Stimulated activated CD8-positive, alpha-beta memory T cell treated with anti-CD3 and anti-CD28 coated beads, Interleukin-15, amount 100 ng/mL, for 48 hours (primary cell): ENCODE measurements around the gene PNLDC1.
A peak's percentile ranks its signal among the peaks of the same experiment; 100 is the strongest.
"Not testable (repeated sequence)": the region's sequence is repeated elsewhere in the genome, so short reads cannot be mapped to it uniquely, and the experiment has no call there.

ENCODE experiments used
- DNase-seq, 2 donors: peaks; one replicate each; pipeline ENCODE4 v3.0.0-alpha.2; 2020; ENCODE audit warnings: low read depth in 2 of 2

PNLDC1 gene

GRCh38 chr6:159778542-159779103 is 21.5 kb upstream of the PNLDC1 start:
- no peak for DNase-seq

DNA sequence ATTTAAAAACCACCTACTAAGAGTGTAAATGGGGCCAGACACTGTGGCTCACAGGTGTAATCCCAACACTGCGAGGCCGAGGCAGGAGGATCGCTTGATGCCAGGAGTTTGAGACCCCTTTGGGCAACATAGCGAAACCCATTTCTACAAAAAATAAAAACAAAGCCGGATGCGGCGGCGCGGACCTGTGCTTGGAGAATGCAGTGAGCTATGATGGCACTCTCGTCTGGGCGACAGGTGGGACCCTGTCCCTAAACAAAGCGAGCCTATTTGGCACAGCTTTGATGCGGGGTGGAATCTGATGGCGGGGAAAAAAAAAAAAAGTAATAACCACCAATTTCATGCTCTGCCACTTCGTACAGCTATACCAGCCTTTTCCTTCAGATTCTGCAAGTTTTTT is 11.8 kb upstream of the PNLDC1 start:
- no peak for DNase-seq

GRCh38 chr6:159788753-159789376 is 11.2 kb upstream of the PNLDC1 start:
- peak; percentile 4 to 7 for DNase-seq

DNA sequence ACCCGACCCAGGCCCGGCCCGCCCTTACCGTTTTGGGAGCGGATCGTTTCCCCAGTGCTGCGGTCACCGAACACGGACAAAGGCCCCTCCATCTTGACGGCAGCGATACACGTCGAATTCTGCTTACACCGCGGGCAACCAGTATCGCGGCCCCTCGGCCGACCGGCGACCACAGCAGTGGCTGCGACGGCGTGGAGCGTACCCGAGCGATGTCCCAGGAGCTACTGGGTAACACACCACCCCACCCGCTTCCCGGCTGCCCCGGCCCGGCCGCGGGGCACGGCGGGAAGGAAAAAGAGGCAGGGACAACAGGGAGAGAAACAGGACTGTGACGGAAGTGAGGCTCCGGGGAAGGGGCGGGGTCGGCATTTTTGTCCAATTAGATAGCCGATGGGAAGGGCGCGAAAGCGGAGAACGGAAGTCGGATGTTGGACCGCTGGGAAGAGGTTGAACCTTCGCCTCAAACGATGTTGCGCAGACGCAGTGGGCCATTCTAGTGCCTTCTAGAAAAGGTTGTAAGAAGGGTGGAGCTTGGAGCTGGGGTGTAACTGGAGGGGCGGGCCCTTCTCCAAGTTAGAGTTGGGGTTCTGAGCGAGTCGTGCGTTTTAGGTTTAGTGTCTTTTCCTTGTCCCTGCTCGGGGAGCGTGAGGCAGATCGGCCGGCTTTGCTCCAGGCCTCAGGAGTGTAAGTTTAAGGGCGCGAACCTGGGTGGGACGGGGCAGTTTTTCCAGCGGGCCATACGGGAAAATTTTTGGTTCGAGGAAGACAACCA is 10.5 kb upstream of the PNLDC1 start, which contains the start of gene TCP1:
Gene TCP1 (minus strand): TSS at position 226 of the 772 bp plus-strand sequence. CDS start 134 bp downstream, at position 92.
- DNase-seq, result peak; percentile 98 to 99

DNA sequence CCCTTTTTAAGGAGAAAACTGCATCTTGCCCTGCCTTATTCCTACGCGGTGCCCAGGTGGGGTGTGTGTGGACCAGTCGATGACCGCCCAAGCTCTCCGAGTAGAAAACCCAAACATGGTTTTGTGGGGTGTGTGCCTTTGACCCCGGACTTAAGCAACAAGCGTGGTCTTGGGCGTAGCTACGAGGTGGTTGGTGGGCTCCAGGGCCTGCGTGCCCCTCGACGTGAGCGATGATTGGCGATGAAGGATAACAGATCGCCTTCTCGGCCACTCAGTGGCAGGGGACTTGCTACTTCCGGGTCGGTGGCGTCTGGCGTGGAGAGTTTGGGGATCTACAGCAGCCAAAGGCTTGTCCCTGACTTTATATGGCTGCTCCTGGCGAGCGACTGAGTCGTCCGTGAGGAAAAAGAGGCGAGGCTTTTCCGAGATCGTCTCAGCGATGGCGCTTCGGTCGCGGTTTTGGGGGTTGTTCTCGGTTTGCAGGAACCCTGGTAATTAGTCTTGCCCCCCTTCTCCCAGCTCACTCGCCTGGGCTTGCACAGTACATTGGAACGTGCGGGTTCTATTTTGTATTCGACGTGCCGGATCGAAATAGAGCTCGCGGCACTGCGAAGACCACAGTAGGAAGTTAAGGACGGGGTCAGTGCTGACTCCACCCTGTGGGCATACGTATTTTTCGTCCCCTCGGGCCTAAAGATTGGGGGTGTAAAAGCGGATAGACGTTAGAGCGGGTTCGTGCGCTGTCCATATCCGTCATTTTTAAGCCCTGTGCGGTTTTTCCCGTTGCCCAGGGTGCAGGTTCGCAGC is 9.7 kb upstream of the PNLDC1 start, which contains the start of gene MRPL18:
Gene MRPL18 (plus strand): TSS at position 319 of the 807 bp plus-strand sequence. CDS start 121 bp downstream, at position 440.
- DNase-seq, result peak; percentile 86 to 88

- no peak for DNase-seq
Observed at GRCh38 chr6:159790956-159791598, 9.0 kb upstream of the PNLDC1 start.

DNA sequence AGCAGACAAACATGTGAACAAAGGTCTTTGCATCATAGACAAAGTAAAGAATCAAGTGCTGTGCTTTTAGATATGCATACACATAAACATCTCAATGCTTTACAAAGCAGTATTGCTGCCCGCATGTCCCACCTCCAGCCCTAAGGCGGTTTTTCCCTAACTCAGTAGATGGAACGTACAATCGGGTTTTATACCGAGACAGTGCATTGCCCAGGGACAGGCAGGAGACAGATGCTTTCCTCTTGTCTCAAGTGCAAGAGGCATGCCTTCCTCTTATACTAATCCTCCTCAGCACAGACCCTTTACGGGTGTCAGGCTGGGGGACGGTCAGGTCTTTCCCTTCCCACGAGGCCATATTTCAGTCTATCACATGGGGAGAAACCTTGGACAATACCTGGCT is 5.1 kb upstream of the PNLDC1 start:
- not testable (repeated sequence) for DNase-seq

GRCh38 chr6:159797554-159797953 is 2.5 kb upstream of the PNLDC1 start:
- no peak for DNase-seq

GRCh38 chr6:159801935-159802334 is 1.9 kb downstream of the PNLDC1 start:
- DNase-seq, result no peak

DNA sequence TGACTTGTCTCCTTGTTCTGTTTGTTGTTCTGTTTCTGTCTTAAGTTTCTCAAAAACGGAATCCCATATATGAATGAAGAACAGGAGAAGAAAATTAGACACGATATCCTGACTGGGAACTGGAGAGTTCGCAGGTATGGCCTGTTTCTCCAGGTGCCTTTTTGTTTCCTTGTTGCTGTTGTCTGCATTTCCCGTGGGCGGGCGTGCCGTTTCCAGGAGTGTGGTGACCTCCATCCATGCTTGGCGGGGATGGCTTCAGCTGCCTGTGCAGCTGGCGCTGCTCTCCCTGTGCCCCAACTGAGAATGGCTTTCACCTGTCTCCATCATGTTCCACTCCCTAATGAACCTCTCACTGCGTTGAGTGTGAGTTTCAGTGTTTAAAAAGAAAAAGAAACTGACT is 4.4 kb downstream of the PNLDC1 start:
- no peak for DNase-seq

DNA sequence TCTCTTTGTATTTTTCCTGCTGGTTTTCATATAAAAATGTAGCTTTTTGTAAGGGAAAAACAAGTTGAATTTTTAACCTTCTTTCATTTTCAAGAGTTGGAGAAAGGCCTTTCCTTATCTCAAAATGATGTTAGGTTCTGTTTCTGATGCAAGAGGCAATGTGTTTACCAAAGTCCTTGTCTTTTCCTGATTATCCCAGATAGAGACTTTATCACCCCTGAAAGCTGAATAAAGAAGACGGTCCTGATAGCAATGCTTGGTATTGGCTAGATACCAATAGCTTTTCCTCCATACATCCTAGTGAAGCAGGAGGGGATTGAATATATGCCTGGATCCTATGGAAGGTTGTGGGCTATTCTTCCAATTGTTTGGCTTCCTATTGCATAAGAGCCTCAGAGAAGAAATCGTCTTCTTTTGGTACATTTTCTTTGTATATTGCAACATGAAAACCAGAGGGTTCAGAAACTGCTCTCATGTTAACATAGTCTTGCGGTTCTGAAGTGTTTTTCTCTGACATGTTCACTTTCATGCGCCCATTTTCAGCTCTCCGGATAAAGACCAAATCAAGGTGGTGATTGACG is 5.5 kb downstream of the PNLDC1 start:
- no peak for DNase-seq

DNA sequence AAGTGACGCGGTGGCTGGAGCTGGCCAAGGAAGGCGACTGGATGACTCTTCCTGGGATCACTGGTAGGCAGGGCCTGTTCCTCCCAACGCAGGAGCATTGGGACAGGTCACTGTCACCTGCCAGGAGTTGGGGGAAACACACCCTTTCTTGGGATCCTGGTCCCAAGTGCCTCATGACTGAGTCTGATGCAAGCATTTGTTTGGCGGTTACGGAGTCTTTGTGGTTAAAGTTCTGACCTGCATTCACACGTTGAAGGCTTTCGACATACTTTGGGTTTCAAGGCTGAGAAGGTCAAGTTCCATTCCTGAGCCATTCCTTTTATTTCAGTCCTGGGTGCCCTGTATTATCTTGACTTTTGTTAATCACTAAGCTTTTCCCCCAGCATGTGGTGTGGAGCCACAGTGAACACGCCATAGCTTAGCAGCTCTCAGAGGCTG is 6.0 kb downstream of the PNLDC1 start:
- DNase-seq, result no peak

GRCh38 chr6:159807150-159807858 is 7.2 kb downstream of the PNLDC1 start:
- DNase-seq, result no peak

- DNase-seq, result no peak
Observed at GRCh38 chr6:159808647-159809046, 8.6 kb downstream of the PNLDC1 start.

DNA sequence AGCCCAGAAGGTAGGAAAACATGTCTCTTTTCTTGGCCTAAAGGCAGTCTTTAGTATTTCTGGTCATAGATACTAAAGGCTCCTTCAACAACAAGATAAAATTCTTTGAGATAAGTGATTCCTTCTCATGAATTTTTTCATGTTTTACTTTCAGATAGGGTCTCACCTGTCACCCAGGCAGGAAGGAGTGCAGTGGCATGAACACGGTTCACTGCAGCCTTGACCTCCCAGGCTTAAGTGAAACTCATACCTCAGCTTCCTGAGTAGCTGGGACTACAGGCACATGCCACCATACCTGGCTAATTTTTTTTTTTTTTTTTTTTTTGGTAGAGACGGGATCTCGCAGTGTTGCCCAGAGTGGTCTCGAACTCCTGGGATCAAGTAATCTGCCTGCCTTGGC is 9.1 kb downstream of the PNLDC1 start:
- no peak for DNase-seq

- no peak for DNase-seq
Observed at GRCh38 chr6:159813781-159814180, 13.7 kb downstream of the PNLDC1 start.

DNA sequence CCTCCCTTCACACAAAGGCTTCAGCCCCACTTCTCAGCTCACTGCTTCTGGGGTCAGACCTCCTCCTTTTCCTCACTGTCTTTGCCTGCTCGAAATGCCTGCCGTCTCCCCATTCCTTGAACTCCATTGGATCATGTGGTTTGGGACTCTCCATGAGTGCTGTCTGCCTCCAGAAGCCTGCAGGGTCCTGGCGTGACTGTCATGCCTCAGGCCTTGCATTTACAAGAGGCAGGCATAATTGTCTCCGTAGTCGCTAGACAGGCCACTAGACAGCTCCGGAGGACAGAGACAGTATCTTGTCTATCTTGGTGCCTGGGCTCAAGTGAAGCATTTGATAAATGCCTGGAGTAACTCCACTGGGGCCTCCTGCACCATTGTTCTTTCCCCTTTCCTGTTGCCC is 15.3 kb downstream of the PNLDC1 start:
- no peak for DNase-seq

GRCh38 chr6:159816775-159817174 is 16.7 kb downstream of the PNLDC1 start:
- DNase-seq, result not testable (repeated sequence)

DNA sequence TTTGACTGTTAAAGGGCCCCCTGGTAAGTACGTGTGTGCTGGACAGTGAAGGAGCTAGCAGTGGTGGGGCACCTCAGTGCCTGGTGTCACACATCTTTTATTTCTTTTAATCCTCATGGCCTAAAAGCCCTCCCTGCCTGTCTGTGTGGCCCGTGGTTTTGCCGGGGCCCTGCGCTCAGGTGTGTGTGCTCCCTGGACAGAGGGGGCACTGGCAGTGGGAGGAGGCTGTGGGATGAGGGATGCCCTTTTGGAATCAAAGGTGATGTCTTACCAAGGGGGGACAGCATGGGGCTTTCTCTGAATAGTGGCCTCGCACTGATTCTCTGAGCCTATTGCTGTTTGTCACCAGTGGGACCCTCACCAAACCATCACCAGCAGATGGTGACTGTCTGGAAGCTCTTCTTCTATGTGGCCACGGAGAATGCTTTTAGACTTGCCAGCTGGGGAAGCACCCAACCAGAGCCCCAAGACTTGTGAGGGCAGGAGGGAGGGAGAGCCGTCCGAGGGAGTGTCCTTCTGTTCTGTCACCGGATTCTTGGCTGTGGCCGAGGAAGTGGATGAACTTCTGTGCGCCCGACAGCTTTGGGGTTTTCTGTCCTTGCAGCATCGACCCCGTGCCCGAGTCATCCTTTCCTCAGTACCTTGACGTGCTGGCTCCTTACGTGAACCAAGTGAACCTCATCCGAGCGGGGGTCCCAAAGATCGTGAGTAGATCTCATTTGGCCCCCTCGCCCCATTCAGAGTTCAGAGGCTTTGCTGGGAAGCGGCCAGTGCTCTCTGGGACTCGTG is 18.1 kb downstream of the PNLDC1 start:
- DNase-seq, result no peak

GRCh38 chr6:159819098-159819497 is 19.0 kb downstream of the PNLDC1 start:
- DNase-seq, result no peak
